Measurements from ENCODE around the gene CPNE2. TPM values are rescaled to one million over a fixed set of nuclear protein-coding genes. Genes with fewer than 3 reads are reported as not detected.
A peak's percentile ranks its signal among the peaks of the same experiment; 100 is the strongest.
"Not testable (repeated sequence)": the region's sequence is repeated elsewhere in the genome, so short reads cannot be mapped to it uniquely, and the experiment has no call there.

CPNE2 gene
- total and polyA plus RNA-seq, 8 donors: 8.7 to 55.4 (median 26.1) TPM

GRCh38 chr16:57069635-57070370 lies 22.6 kb upstream of the CPNE2 start:
- Histone ChIP-seq H3K27ac (no peak overlapping the region), H3K4me3 (no peak overlapping the region), H3K4me1 (no peaks in the 10 kb centered on the region), H3K27me3 (no peaks in the 10 kb centered on the region), H3K36me3 (peaks cover 3 to 59% (median 32%) of the 10 kb centered on the region in 4 donors), H3K9me3 (no peaks in the 10 kb centered on the region)
- no peak for DNase-seq
- TF ChIP-seq EP300 (IDR thresholded peaks at IDR 0.05): no peak
- TF ChIP-seq POLR2A (IDR thresholded peaks at IDR 0.05): no peak
- TF ChIP-seq POLR2AphosphoS5 (IDR thresholded peaks at IDR 0.05): no peak
- WGBS, 5 donors: 77 to 89% (median 80%) methylated on average over 8 of the region's 8 CpGs
- intact Hi-C loops (cut with DNase I; ENCODE audit: low total_unique reads): no loop called here

- H3K4me3 ChIP-seq: no peak overlapping the region
- no peak for DNase-seq
- 96 to 100% (median 100%) methylated on average over 2 of the region's 2 CpGs for WGBS, 5 donors
- H3K4me1 ChIP-seq: no peaks in the 10 kb centered on the region
- H3K9me3 ChIP-seq: no peaks in the 10 kb centered on the region
- H3K27ac ChIP-seq: no peak overlapping the region
- no peaks in the 10 kb centered on the region for H3K27me3 ChIP-seq
- intact Hi-C loops (cut with DNase I; ENCODE audit: low total_unique reads): no loop called here
- peaks cover 3 to 60% (median 35%) of the 10 kb centered on the region in 4 donors for H3K36me3 ChIP-seq
- no peak for TF ChIP-seq CTCF (IDR thresholded peaks at IDR 0.05)
- TF ChIP-seq EP300 (IDR thresholded peaks at IDR 0.05): no peak
- TF ChIP-seq POLR2AphosphoS5 (IDR thresholded peaks at IDR 0.05): no peak
- TF ChIP-seq POLR2A (IDR thresholded peaks at IDR 0.05): no peak
These were observed 22.0 kb upstream of the CPNE2 start for GRCh38 chr16:57070424-57070823.

GRCh38 chr16:57071081-57071732 lies 21.2 kb upstream of the CPNE2 start:
- intact Hi-C loops (cut with DNase I; ENCODE audit: low total_unique reads); H3K27ac ChIP-seq; H3K9me3 ChIP-seq; H3K4me1 ChIP-seq; H3K4me3 ChIP-seq; DNase-seq; H3K27me3 ChIP-seq: not testable (repeated sequence)
- peaks cover 3 to 67% (median 38%) of the 10 kb centered on the region in 4 donors for H3K36me3 ChIP-seq
- 78 to 93% (median 83%) methylated on average over 4 of the region's 4 CpGs for WGBS, 5 donors

GRCh38 chr16:57071831-57072582 lies 20.4 kb upstream of the CPNE2 start:
- intact Hi-C loops (cut with DNase I; ENCODE audit: low total_unique reads): no loop called here
- TF ChIP-seq POLR2A (IDR thresholded peaks at IDR 0.05): no peak
- no peak for TF ChIP-seq POLR2AphosphoS5 (IDR thresholded peaks at IDR 0.05)
- no peak for TF ChIP-seq EP300 (IDR thresholded peaks at IDR 0.05)
- TF ChIP-seq CTCF (IDR thresholded peaks at IDR 0.05): no peak
- WGBS, 5 donors: 78 to 89% (median 86%) methylated on average over 3 of the region's 3 CpGs
- DNase-seq: peak in 1 of 2 donors; percentile 32
- Histone ChIP-seq H3K9me3 (no peaks in the 10 kb centered on the region), H3K4me1 (no peaks in the 10 kb centered on the region), H3K27me3 (no peaks in the 10 kb centered on the region), H3K27ac (no peak overlapping the region), H3K36me3 (peaks cover 3 to 73% (median 42%) of the 10 kb centered on the region in 4 donors), H3K4me3 (no peak overlapping the region)

- Histone ChIP-seq H3K27me3 (no peaks in the 10 kb centered on the region), H3K4me1 (no peaks in the 10 kb centered on the region), H3K4me3 (no peak overlapping the region), H3K9me3 (no peaks in the 10 kb centered on the region), H3K36me3 (peaks cover 3 to 73% (median 45%) of the 10 kb centered on the region in 4 donors), H3K27ac (no peak overlapping the region)
- DNase-seq: no peak
- intact Hi-C loops (cut with DNase I; ENCODE audit: low total_unique reads): no loop called here
- no peak for TF ChIP-seq POLR2A (IDR thresholded peaks at IDR 0.05)
- 73 to 78% (median 75%) methylated on average over 8 of the region's 8 CpGs for WGBS, 5 donors
These were observed 19.6 kb upstream of the CPNE2 start for GRCh38 chr16:57072616-57073275.
